H1 (cell line): ENCODE measurements around the gene LSM11. TPM values are rescaled to one million over a fixed set of nuclear protein-coding genes. Genes with fewer than 3 reads are reported as not detected.
A peak's percentile ranks its signal among the peaks of the same experiment; 100 is the strongest.

Experiments
- BACH1 ChIP-seq: IDR thresholded peaks from 2 replicates; pipeline ENCODE4 v1.6.1; 2012; ENCODE audit warnings: low read length, improper control_type of control experiment
- BRCA1 ChIP-seq: IDR thresholded peaks from 2 replicates; pipeline ENCODE4 v1.6.1; 2012; ENCODE audit warnings: low read depth, low read length, improper control_type of control experiment
- CBX5 ChIP-seq: fragments of 300-800, 300-1000 bp; sonication (generic); IDR thresholded peaks from 2 replicates; pipeline ENCODE4 v1.7.1; 2016; ENCODE audit warnings: antibody characterized with exemption, low read length, low read depth
- CEBPB ChIP-seq: IDR thresholded peaks from 2 replicates; pipeline ENCODE4 v1.6.1; 2012; ENCODE audit warnings: low read depth, low read length
- CHD2 ChIP-seq: IDR thresholded peaks from 2 replicates; pipeline ENCODE4 v1.6.1; 2012; ENCODE audit warnings: low read length, improper control_type of control experiment
- CTBP2 ChIP-seq: IDR thresholded peaks from 2 replicates; pipeline ENCODE4 v1.7.0; 2011; ENCODE audit warnings: borderline replicate concordance, mild to moderate bottlenecking, moderate library complexity, mixed read lengths, low read length; ENCODE audit not compliant: insufficient read depth, insufficient read length
- EGR1 ChIP-seq: IDR thresholded peaks from 2 replicates; pipeline ENCODE4 v1.6.1; 2011; ENCODE audit warnings: low read depth, low read length, borderline replicate concordance
- EP300 ChIP-seq, 2 experiments: IDR thresholded peaks; 1 replicate in 1 of 2; 2 replicates in 1 of 2; pipeline ENCODE4 v1.6.1; 2011 to 2012; ENCODE audit warnings: low read depth in 2 of 2, low read length in 2 of 2, mild to moderate bottlenecking in 2 of 2, borderline replicate concordance in 1 of 2, inconsistent platforms in 1 of 2, moderate library complexity in 1 of 2
- EZH2 ChIP-seq: fragments of 200-600 bp; sonication (generic); IDR thresholded peaks from 2 replicates; pipeline ENCODE4 v1.7.1; 2012; ENCODE audit warnings: low read depth, mild to moderate bottlenecking, moderate library complexity, low read length, inconsistent platforms; ENCODE audit not compliant: severe bottlenecking
- GTF2F1 ChIP-seq: IDR thresholded peaks from 2 replicates; pipeline ENCODE4 v1.6.1; 2012; ENCODE audit warnings: low read depth, low read length, improper control_type of control experiment, borderline replicate concordance
- KDM1A ChIP-seq: fragments of 200-600, 300-600 bp; sonication (generic); IDR thresholded peaks from 2 replicates; pipeline ENCODE4 v1.7.1; 2016; ENCODE audit warnings: mild to moderate bottlenecking, low read length, borderline replicate concordance
- KDM4A ChIP-seq: IDR thresholded peaks from one replicate; pipeline ENCODE4 v1.7.1; 2012; ENCODE audit warnings: low read depth, mild to moderate bottlenecking, moderate library complexity, low read length, inconsistent platforms; ENCODE audit not compliant: severe bottlenecking
- KDM5A ChIP-seq: fragments of 200-600 bp; IDR thresholded peaks from 2 replicates; pipeline ENCODE4 v1.7.1; 2012; ENCODE audit warnings: mild to moderate bottlenecking, low read length, inconsistent platforms, mixed read lengths
- POU5F1 ChIP-seq: IDR thresholded peaks from 2 replicates; pipeline ENCODE4 v1.6.1; 2011; ENCODE audit warnings: low read depth, mild to moderate bottlenecking, low read length, moderate library complexity
- RAD21 ChIP-seq, 2 experiments: IDR thresholded peaks in 1 of 2; conservative IDR thresholded peaks in 1 of 2; 2 replicates each; pipeline ENCODE4 v1.6.1; 2011; ENCODE audit warnings: low read depth in 2 of 2, low read length in 2 of 2, improper control_type of control experiment in 1 of 2, inconsistent platforms in 1 of 2, mild to moderate bottlenecking in 1 of 2, moderate library complexity in 1 of 2
- RFX5 ChIP-seq: IDR thresholded peaks from 2 replicates; pipeline ENCODE4 v1.6.1; 2011; ENCODE audit warnings: low read depth, low read length, improper control_type of control experiment, borderline replicate concordance
- RNF2 ChIP-seq: fragments of 200-900, 300-1000 bp; sonication (generic); IDR thresholded peaks from 2 replicates; pipeline ENCODE4 v1.7.1; 2016; ENCODE audit warnings: borderline replicate concordance, low read depth, mild to moderate bottlenecking, antibody characterized with exemption, low read length; ENCODE audit not compliant: poor library complexity, severe bottlenecking; ENCODE audit errors: missing control alignments
- TAF1 ChIP-seq: IDR thresholded peaks from 2 replicates; pipeline ENCODE4 v1.6.1; 2011; ENCODE audit warnings: mild to moderate bottlenecking, low read depth, low read length
- TBP ChIP-seq: IDR thresholded peaks from 2 replicates; pipeline ENCODE4 v1.6.1; 2011; ENCODE audit warnings: low read depth, low read length, improper control_type of control experiment
- TEAD4 ChIP-seq: IDR thresholded peaks from 2 replicates; pipeline ENCODE4 v1.6.1; 2012; ENCODE audit warnings: low read depth, low read length, inconsistent platforms, mixed read lengths
- polyA plus RNA-seq, 7 experiments: library from polyadenylated mRNA; depleted of rRNA in 3 of 7; stranded (reverse) in 5 of 7; unstranded in 2 of 7; fragments of >200 nt in 5 of 7; fragments of 200-250 nt in 2 of 7; gene quantifications; 1 replicate in 5 of 7; 2 replicates in 1 of 7; 4 replicates in 1 of 7; pipeline versions ENCODE4 v1.2.1 to v1.2.3, GENCODE V29; 2011 to 2013; ENCODE audit warnings: missing spikeins in 2 of 7, mixed read lengths in 2 of 7
- total RNA-seq: library from RNA; stranded (reverse); fragmentation: NEBNext Ultra II Directional; extraction: Animal tissue kit (Norgen Biotek cat#: 25700); gene quantifications from 2 replicates; pipeline ENCODE4 v1.2.1, GENCODE V29; 2021
- TF ChIP-seq, protein P1 (sequence below): IDR thresholded peaks from 2 replicates; pipeline ENCODE4 v1.6.1; 2012; ENCODE audit warnings: inconsistent platforms
- TF ChIP-seq, protein P2 (sequence below): IDR thresholded peaks from 2 replicates; pipeline ENCODE4 v1.6.1; 2011; ENCODE audit warnings: low read depth, mild to moderate bottlenecking, low read length; ENCODE audit not compliant: insufficient read depth

The LSM11 gene
- total and polyA plus RNA-seq, 2 of the 8 experiments (the other 6 are each of a cell fraction or from before 2014, with no cell fraction given), result 1.8 to 3.9 TPM

DNA sequence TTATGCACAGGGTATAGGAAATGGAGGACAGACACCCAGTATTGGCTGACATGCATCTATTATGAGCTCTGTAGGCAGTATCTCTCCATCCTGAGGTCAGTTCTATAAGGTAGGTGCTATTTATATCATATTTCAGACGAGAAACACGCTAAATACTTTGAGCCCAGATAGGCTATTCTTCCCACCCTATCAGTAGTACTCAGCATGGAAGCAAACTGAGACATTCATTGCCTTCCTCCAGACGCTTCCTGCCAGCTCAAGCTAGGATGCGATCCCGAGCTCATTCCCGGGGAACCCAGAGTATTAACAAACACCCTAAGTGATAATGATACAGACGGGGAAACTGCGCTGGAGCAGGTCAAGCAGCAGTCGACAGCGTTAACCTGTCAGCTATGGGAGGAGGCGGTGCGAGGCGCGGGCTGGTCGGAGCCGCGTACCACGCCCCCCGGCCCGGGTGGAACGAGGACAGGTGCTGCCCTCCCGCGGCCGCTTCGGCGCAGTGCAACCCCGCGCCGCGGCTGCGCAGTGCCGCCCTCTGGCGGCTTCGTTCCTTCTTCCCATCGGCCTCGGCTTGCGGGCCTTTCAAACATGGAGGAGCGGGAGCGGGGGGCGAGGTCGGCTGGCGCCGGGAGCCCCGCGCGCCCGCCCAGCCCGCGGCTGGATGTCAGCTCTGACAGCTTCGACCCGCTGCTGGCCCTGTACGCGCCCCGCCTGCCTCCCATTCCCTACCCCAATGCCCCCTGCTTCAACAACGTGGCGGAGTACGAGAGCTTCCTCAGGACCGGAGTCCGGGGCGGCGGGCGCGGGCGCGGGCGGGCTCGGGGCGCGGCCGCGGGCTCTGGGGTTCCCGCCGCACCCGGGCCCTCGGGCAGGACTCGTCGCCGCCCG is at the start of gene LSM11 (continued):
- TF ChIP-seq TAF1, result peak; percentile 45; the same call in 1 of the 2 replicates
- TF ChIP-seq KDM1A, result no peak
- TF ChIP-seq RAD21 (IDR thresholded peaks at IDR 0.05 in 1 of 2, conservative IDR thresholded peaks at IDR 0.05 in 1 of 2; ENCODE audit: low read depth in 2 of 2, low read length in 2 of 2), result peak; percentile 86 to 92
- TF ChIP-seq KDM4A, result peak; percentile 23
- TF ChIP-seq TBP, result peak; percentile 67
- TF ChIP-seq CHD2, result peak; percentile 23; the same call in 1 of the 2 replicates
- peak in 1 of 2 experiments; percentile 37; a peak in 1 of 3 replicates for TF ChIP-seq EP300 (IDR thresholded peaks at IDR 0.05; ENCODE audit: borderline replicate concordance in 1 of 2, low read depth in 2 of 2, low read length in 2 of 2)
- TF ChIP-seq GTF2F1, result no peak
- TF ChIP-seq POU5F1, result no peak
- TF ChIP-seq TEAD4, result 0 out of 2 replicates have a peak, but pooled peaks have one; percentile 44
- no peak for TF ChIP-seq CEBPB
- TF ChIP-seq BACH1, result no peak
- TF ChIP-seq EZH2, result no peak
- TF ChIP-seq CBX5, result no peak
- no peak for TF ChIP-seq RNF2
- TF ChIP-seq, protein P1, sequence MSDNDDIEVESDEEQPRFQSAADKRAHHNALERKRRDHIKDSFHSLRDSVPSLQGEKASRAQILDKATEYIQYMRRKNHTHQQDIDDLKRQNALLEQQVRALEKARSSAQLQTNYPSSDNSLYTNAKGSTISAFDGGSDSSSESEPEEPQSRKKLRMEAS, result peak; percentile 77
- TF ChIP-seq CTBP2, result no peak
- no peak for TF ChIP-seq KDM5A
- no peak for TF ChIP-seq RFX5
- no peak for TF ChIP-seq EGR1
- no peak for TF ChIP-seq BRCA1
- TF ChIP-seq, protein P2, sequence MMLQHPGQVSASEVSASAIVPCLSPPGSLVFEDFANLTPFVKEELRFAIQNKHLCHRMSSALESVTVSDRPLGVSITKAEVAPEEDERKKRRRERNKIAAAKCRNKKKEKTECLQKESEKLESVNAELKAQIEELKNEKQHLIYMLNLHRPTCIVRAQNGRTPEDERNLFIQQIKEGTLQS, result peak; percentile 76
